ENCODE measurements around the gene HDAC4. TPM values are rescaled to one million over a fixed set of nuclear protein-coding genes. Genes with fewer than 3 reads are reported as not detected.

HDAC4 gene
- total RNA-seq, 1 donor from 2014 or later: 11.8 TPM

DNA sequence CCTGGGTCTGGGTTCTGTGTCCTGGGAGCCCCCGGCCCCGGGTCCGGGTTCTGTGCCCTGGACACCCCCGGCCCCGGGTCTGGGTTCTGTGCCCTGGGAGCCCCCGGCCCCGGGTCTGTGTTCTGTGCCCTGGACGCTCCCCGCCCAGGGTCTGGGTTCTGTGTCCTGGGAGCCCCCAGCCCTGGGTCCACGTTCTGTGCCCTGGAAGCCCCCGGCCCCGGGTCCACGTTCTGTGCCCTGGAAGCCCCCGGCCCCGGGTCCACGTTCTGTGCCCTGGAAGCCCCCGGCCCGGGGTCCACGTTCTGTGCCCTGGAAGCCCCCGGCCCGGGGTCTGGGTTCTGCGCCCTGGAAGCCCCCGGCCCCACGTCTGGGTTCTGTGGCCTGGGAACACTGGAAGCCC, 299.0 kb downstream of the HDAC4 start:
- Histone ChIP-seq H3K79me2 (ENCODE audit: insufficient read depth, low read length) (no peaks in the 10 kb centered on the region), H2AFZ (ENCODE audit: low read depth, low read length) (no peak overlapping the region), H3K4me2 (ENCODE audit: low read length) (no peak overlapping the region), H3K27ac (ENCODE audit: low read depth, low read length) (no peak overlapping the region), H3K9ac (ENCODE audit: low read length) (no peak overlapping the region), H3K4me3 (ENCODE audit: insufficient read depth, low read depth, low read length) (no peak overlapping the region), H3K36me3 (ENCODE audit: insufficient read depth, low read length) (no peaks in the 10 kb centered on the region), H3K9me3 (ENCODE audit: insufficient read depth, low read depth, low read length) (no peaks in the 10 kb centered on the region), H4K20me1 (ENCODE audit: insufficient read depth, low read length) (no peaks in the 10 kb centered on the region), H3K27me3 (ENCODE audit: insufficient read depth, low read length) (no peaks in the 10 kb centered on the region), H3K4me1 (ENCODE audit: insufficient read depth, low read length) (no peaks in the 10 kb centered on the region)
- Mint-ChIP-seq H3K27me3 (ENCODE audit: low read depth, unreplicated experiment) (peaks cover 2% of the 10 kb centered on the region), H3K4me1 (ENCODE audit: low read depth, unreplicated experiment) (no peaks in the 10 kb centered on the region), H3K27ac (ENCODE audit: unreplicated experiment) (no peak overlapping the region), H3K9me3 (ENCODE audit: unreplicated experiment) (no peaks in the 10 kb centered on the region), H3K4me3 (ENCODE audit: unreplicated experiment) (no peak overlapping the region), H3K36me3 (ENCODE audit: low read depth, unreplicated experiment) (peaks cover 1% of the 10 kb centered on the region)
- DNase-seq (ENCODE audit: low read depth): no peak
- FAIRE-seq: no peak
- TF ChIP-seq EZH2 (IDR thresholded peaks at IDR 0.05; ENCODE audit: insufficient read depth, low read length) (no peak), CTCF (IDR thresholded peaks at IDR 0.05; ENCODE audit: insufficient read depth, low read depth, low read length) (no peak)

GRCh38 chr2:239101071-239101470, 299.7 kb downstream of the HDAC4 start:
- Histone ChIP-seq H3K4me3 (ENCODE audit: insufficient read depth, low read depth, low read length) (no peak overlapping the region), H3K9me3 (ENCODE audit: insufficient read depth, low read depth, low read length) (no peaks in the 10 kb centered on the region), H2AFZ (ENCODE audit: low read depth, low read length) (no peak overlapping the region), H3K9ac (ENCODE audit: low read length) (no peak overlapping the region), H3K27ac (ENCODE audit: low read depth, low read length) (no peak overlapping the region), H3K27me3 (ENCODE audit: insufficient read depth, low read length) (no peaks in the 10 kb centered on the region), H3K79me2 (ENCODE audit: insufficient read depth, low read length) (no peaks in the 10 kb centered on the region), H3K4me2 (ENCODE audit: low read length) (no peak overlapping the region), H3K4me1 (ENCODE audit: insufficient read depth, low read length) (no peaks in the 10 kb centered on the region), H4K20me1 (ENCODE audit: insufficient read depth, low read length) (no peaks in the 10 kb centered on the region), H3K36me3 (ENCODE audit: insufficient read depth, low read length) (no peaks in the 10 kb centered on the region)
- peaks cover 2% of the 10 kb centered on the region for H3K27me3 Mint-ChIP-seq (ENCODE audit: low read depth, unreplicated experiment)
- no peaks in the 10 kb centered on the region for H3K9me3 Mint-ChIP-seq (ENCODE audit: unreplicated experiment)
- H3K36me3 Mint-ChIP-seq (ENCODE audit: low read depth, unreplicated experiment): peaks cover 1% of the 10 kb centered on the region
- no peak for DNase-seq (ENCODE audit: low read depth)
- no peak overlapping the region for H3K4me3 Mint-ChIP-seq (ENCODE audit: unreplicated experiment)
- H3K27ac Mint-ChIP-seq (ENCODE audit: unreplicated experiment): no peak overlapping the region
- no peaks in the 10 kb centered on the region for H3K4me1 Mint-ChIP-seq (ENCODE audit: low read depth, unreplicated experiment)
- no peak for FAIRE-seq
- TF ChIP-seq EZH2 (IDR thresholded peaks at IDR 0.05; ENCODE audit: insufficient read depth, low read length) (no peak), CTCF (IDR thresholded peaks at IDR 0.05; ENCODE audit: insufficient read depth, low read depth, low read length) (no peak)

DNA sequence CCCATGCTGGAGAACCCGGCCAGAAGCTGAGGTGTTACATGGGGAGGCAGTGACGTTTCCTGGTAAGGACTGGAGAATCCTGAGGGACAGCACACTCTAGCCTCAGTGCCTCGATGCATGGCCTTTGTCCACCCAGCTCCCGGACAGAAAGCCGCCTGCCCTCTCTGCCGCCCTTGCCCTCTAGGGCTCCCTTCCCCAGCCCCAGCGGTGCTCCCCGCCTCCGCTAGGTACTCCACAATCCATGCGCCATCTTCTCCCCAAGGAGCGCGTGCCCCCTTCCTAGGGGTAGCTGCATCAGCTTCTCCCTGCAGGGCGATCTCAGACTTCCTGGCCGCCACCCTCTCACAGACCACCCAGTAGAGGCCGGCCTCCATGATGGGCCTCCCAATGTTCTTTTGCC, 301.3 kb downstream of the HDAC4 start:
- H2AFZ ChIP-seq (ENCODE audit: low read depth, low read length): no peak overlapping the region
- Mint-ChIP-seq H3K4me3 (ENCODE audit: unreplicated experiment) (no peak overlapping the region), H3K27me3 (ENCODE audit: low read depth, unreplicated experiment) (peaks cover 2% of the 10 kb centered on the region), H3K4me1 (ENCODE audit: low read depth, unreplicated experiment) (no peaks in the 10 kb centered on the region), H3K9me3 (ENCODE audit: unreplicated experiment) (no peaks in the 10 kb centered on the region), H3K36me3 (ENCODE audit: low read depth, unreplicated experiment) (peaks cover 1% of the 10 kb centered on the region), H3K27ac (ENCODE audit: unreplicated experiment) (no peak overlapping the region)
- no peaks in the 10 kb centered on the region for H3K9me3 ChIP-seq (ENCODE audit: insufficient read depth, low read depth, low read length)
- no peaks in the 10 kb centered on the region for H4K20me1 ChIP-seq (ENCODE audit: insufficient read depth, low read length)
- DNase-seq (ENCODE audit: low read depth) (no peak), FAIRE-seq (no peak)
- no peak for TF ChIP-seq CTCF (IDR thresholded peaks at IDR 0.05; ENCODE audit: insufficient read depth, low read depth, low read length)
- TF ChIP-seq EZH2 (IDR thresholded peaks at IDR 0.05; ENCODE audit: insufficient read depth, low read length): no peak
- H3K4me2 ChIP-seq (ENCODE audit: low read length): no peak overlapping the region
- H3K79me2 ChIP-seq (ENCODE audit: insufficient read depth, low read length): no peaks in the 10 kb centered on the region
- no peaks in the 10 kb centered on the region for H3K4me1 ChIP-seq (ENCODE audit: insufficient read depth, low read length)
- no peak overlapping the region for H3K9ac ChIP-seq (ENCODE audit: low read length)
- no peak overlapping the region for H3K4me3 ChIP-seq (ENCODE audit: insufficient read depth, low read depth, low read length)
- no peaks in the 10 kb centered on the region for H3K36me3 ChIP-seq (ENCODE audit: insufficient read depth, low read length)
- H3K27me3 ChIP-seq (ENCODE audit: insufficient read depth, low read length): no peaks in the 10 kb centered on the region
- no peak overlapping the region for H3K27ac ChIP-seq (ENCODE audit: low read depth, low read length)
